GM12875 (cell line): ENCODE measurements around the gene MYMX.

ENCODE experiments used
- H3K4me3 ChIP-seq: one replicate; pipeline ENCODE4 v1.5.1; 2011; ENCODE audit warnings: low read depth, low read length, control low read depth
- TF ChIP-seq, protein P1 (sequence below): IDR thresholded peaks from 2 replicates; pipeline ENCODE4 v1.5.1; 2011; ENCODE audit warnings: low read depth, mild to moderate bottlenecking, control low read depth, inconsistent platforms, low read length, moderate library complexity, borderline replicate concordance; ENCODE audit not compliant: insufficient read depth

Gene MYMX

DNA sequence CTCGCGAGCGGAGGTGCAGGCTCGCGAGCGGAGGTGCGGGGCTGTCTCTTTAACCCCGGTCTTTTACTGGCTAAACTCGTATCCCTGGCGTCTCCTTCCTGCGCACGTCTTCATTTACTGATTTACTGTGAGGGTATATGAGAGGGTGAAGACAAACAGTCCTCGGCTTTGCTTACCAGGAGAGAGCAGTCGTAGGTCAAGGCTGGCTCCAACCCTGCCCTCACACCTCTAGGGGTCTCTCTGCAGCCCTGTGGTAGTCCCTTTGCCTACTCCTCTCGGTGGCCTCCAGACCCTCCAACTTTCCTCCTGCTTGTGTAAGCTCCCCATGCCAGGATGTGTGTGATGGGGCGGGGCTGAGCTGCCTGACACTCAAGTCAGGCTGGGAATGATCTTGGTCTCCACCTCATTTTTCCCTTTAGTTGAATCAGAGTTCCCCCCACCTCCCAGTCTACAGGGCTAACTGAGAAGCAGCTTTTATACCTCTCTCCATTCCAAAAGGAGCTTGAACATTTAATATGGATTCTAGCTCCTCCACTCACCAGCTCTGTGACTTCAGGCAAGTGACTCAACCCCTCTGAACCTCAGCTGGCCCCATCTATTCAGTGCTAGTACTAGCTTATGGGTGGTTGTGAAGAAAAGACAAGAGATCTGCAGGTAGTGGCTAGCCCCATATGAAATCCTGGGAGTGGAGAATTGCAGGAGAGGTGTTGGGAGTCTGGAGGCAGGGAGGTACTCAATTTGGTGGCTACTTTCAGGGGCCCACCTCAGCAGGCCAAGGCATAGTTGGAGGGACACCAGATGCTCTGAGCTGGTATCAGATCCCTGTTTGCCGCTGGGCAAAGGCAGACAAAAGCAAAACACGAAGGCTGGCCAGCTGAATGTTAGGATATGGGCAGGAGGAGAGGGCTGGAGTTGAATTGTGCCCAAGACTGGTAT is 7.6 kb downstream of the MYMX start:
- TF ChIP-seq, protein P1, sequence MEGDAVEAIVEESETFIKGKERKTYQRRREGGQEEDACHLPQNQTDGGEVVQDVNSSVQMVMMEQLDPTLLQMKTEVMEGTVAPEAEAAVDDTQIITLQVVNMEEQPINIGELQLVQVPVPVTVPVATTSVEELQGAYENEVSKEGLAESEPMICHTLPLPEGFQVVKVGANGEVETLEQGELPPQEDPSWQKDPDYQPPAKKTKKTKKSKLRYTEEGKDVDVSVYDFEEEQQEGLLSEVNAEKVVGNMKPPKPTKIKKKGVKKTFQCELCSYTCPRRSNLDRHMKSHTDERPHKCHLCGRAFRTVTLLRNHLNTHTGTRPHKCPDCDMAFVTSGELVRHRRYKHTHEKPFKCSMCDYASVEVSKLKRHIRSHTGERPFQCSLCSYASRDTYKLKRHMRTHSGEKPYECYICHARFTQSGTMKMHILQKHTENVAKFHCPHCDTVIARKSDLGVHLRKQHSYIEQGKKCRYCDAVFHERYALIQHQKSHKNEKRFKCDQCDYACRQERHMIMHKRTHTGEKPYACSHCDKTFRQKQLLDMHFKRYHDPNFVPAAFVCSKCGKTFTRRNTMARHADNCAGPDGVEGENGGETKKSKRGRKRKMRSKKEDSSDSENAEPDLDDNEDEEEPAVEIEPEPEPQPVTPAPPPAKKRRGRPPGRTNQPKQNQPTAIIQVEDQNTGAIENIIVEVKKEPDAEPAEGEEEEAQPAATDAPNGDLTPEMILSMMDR = no peak
- H3K4me3 ChIP-seq = peak overlapping the region; percentile 50

DNA sequence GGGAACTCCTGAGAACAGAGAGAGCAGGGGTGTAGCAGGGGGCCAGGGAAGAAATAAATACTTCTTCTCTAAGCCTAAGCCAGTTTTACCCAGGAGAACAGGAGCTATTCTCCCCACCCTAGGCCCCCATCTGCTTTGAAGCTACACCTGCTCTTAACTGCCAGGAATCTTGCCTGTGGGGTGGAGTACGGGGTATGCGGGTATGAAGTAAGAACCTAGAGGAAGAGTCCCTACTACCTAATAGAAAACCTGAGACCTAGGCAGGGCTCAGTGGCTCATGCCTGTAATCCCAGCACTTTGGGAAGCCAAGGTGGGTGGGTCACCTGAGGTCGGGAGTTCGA is 8.2 kb downstream of the MYMX start:
- TF ChIP-seq, protein P1 = no peak
- peak overlapping the region; percentile 50 for H3K4me3 ChIP-seq

DNA sequence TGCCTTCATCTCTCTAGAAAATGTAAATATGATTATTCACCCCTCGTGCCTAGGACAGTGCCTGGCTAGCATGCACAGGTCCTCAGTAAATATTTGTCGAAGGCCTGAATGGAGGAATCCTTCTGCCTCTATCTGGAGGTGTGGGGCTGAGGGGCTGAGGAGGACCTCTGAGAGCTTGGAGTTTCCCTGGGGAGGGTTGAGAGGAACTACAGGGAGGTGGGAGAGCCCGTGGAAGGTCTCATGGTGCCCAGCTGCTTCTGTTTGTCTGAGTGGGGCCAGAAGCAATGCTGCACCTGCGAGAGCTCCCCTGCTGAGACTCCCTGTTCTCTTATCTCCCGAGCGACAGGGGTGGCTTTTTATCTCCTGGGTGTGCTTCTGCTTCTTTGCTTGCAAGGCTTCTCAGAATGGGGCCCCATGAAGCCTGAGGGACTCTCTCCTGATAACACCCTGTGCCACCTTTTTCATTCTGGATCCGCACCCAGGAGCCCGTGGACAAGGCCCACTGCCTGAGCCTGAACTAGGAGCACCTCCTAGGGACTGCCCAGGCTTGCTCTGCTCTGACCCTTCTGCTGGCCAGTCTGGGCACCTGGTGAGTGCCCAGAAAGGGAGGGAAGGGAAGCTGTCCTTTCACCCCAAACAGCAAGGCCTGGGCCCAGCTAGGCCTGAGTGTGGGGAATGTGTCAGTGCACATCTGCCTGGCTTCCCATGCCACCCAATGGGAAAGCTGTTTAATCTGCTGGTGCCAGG is 9.0 kb downstream of the MYMX start:
- H3K4me3 ChIP-seq = no peak overlapping the region

DNA sequence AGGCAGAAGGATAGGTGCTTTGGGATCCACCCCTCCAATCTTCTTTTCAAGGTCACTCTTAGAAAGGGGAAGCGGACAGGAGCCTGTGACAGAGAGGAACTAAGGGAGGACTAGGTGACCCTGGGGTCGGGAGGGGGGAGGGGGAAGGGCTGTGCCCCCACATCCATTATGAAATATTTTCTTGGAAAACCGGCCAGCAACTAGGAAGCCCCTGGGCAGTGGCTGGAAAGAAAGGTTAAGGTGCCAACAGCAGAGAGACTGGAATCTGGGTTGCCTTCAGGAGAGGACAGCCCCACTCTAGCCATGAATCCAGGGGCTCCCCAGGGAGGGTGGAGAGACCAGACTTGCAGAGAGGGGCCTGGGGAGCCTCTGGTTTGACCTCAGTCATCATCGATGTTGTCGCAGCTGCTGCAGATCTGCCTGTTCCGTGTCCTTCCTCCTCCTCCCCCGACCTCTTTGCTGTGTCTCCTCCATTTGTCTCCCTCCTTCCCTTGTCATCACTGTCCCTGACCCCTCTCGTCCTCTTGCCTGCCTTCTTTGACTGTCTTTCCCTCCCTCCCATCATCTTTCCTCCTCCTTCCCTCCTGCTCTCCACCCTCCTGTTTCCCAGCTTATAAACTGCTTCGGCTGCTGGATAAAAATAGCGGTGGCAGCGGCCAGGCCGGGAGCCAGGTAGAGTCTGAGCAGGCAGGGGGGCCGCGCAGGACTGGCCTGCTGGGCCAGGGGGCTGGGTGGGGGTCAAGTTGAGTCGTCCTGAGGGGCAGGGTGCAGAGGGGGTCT is 9.8 kb downstream of the MYMX start:
- TF ChIP-seq, protein P1 = no peak
- no peak overlapping the region for H3K4me3 ChIP-seq

More for the DNA sequence above, 9.0 kb downstream of the MYMX start:
- TF ChIP-seq, protein P1 = no peak

DNA sequence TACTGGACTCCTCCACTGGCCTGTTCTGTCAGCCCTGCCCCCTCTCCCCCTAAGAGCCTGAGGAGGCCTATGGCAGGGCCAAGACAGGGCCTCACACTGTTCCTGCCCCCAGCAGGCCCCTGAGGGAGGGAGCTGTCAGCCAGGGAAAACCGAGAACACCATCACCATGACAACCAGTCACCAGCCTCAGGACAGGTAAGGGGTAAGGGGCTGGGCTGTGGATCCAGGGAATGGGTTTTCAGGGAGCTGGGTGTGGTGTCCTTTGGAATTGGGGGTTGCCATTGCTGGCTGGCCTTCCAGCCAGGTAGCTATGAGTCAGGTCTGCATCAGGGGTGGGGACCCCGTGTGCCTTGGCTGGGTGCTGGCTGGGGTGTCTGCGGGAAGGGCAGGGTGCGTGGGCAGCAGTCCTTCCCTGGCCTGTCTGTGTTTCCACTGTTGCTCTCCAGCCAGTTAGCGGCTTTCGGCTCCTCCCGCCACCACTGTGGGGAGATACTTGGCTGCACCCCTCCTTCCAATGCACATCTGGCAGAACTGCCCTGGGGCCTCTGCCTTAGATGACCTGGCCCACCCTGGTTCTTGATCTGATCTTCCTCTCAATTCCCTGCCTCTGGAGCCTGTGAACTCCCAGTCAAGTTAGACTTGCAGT is 10.5 kb downstream of the MYMX start:
- TF ChIP-seq, protein P1 = no peak

DNA sequence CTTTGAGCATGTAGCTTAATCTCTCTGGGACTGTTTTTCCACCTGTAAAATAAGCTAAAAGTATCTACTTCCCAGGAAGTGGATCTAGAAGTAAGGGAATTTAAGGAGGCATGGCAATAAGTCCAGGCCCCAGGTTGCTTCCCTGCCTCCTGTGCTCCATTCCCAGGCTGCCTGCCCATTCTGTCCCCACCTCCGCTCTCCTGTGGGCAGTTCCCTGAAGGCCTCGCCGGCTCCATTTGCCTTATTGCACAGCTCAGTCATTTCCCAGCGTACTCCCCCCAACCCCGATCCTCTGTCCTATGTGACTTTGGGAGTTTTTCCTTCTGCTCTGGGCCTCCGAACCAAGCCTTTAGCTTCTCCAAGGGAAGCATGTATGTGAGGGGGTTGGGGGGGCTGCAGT is 11.3 kb downstream of the MYMX start:
- TF ChIP-seq, protein P1 = no peak
- H3K4me3 ChIP-seq = no peak overlapping the region

More for the DNA sequence above, 10.5 kb downstream of the MYMX start:
- no peak overlapping the region for H3K4me3 ChIP-seq
